HepG2 (cell line): ENCODE measurements around the gene ARFGEF3. TPM values are rescaled to one million over a fixed set of nuclear protein-coding genes. Genes with fewer than 3 reads are reported as not detected.
A peak's percentile ranks its signal among the peaks of the same experiment; 100 is the strongest.

ENCODE experiments used
- FOXO1 ChIP-seq: sonication (generic); formaldehyde crosslinking; IDR thresholded peaks from 2 replicates; pipeline ENCODE4 v1.4.0; 2020; ENCODE audit warnings: missing genetic modification reagents
- JUND ChIP-seq: sonication (generic); formaldehyde crosslinking; IDR thresholded peaks from 2 replicates; pipeline ENCODE4 v1.8.0; 2022; ENCODE audit warnings: mild to moderate bottlenecking, missing genetic modification reagents
- KDM3A ChIP-seq: IDR thresholded peaks from 2 replicates; pipeline ENCODE4 v1.6.1; 2018; ENCODE audit warnings: low read depth, missing compliant biosample characterization
- MIER3 ChIP-seq: IDR thresholded peaks from 2 replicates; pipeline ENCODE4 v1.6.1; 2016; ENCODE audit warnings: missing compliant biosample characterization, borderline replicate concordance
- MZF1 ChIP-seq: sonication (generic); formaldehyde crosslinking; IDR thresholded peaks from 2 replicates; pipeline ENCODE4 v1.8.1; 2023; ENCODE audit warnings: mild to moderate bottlenecking, missing genetic modification reagents, borderline replicate concordance
- NFATC3 ChIP-seq: sonication (generic); formaldehyde crosslinking; IDR thresholded peaks from 2 replicates; pipeline ENCODE4 v1.5.1; 2020; ENCODE audit warnings: mild to moderate bottlenecking, missing genetic modification reagents
- ONECUT2 ChIP-seq: sonication (generic); formaldehyde crosslinking; IDR thresholded peaks from 2 replicates; pipeline ENCODE4 v1.4.0; 2020; ENCODE audit warnings: missing genetic modification reagents
- PAF1 ChIP-seq: IDR thresholded peaks from 2 replicates; pipeline ENCODE4 v1.6.1; 2016; ENCODE audit warnings: missing genetic modification reagents, missing compliant biosample characterization
- PHF5A ChIP-seq: IDR thresholded peaks from one replicate; pipeline ENCODE4 v1.6.1; 2018; ENCODE audit warnings: low read depth, missing genetic modification reagents; ENCODE audit not compliant: unreplicated experiment
- PPARG ChIP-seq: conservative IDR thresholded peaks from 2 replicates; pipeline ENCODE4 v1.6.1; 2016; ENCODE audit warnings: missing biosample characterization, missing genetic modification reagents
- RAD21 ChIP-seq: fragments of 450-650 bp; formaldehyde crosslinking; IDR thresholded peaks from 2 replicates; pipeline ENCODE4 v1.5.0; 2020; ENCODE audit warnings: mild to moderate bottlenecking
- RARG ChIP-seq: sonication (generic); formaldehyde crosslinking; IDR thresholded peaks from 2 replicates; pipeline ENCODE4 v1.4.0; 2020; ENCODE audit warnings: low read depth, mild to moderate bottlenecking, missing genetic modification reagents
- RBAK ChIP-seq: sonication (generic); formaldehyde crosslinking; IDR thresholded peaks from 2 replicates; pipeline ENCODE4 v1.5.1; 2020; ENCODE audit warnings: mild to moderate bottlenecking, missing genetic modification reagents
- SMAD3 ChIP-seq: sonication (generic); formaldehyde crosslinking; IDR thresholded peaks from 2 replicates; pipeline ENCODE4 v1.4.0; 2020; ENCODE audit warnings: missing genetic modification reagents
- SMARCE1 ChIP-seq: fragments of 450-650 bp; IDR thresholded peaks from 2 replicates; pipeline ENCODE4 v1.6.1; 2017; ENCODE audit warnings: borderline replicate concordance
- SNAPC2 ChIP-seq: sonication (generic); formaldehyde crosslinking; IDR thresholded peaks from 2 replicates; pipeline ENCODE4 v1.8.1; 2022; ENCODE audit warnings: mild to moderate bottlenecking, missing genetic modification reagents
- ZBTB38 ChIP-seq: sonication (generic); formaldehyde crosslinking; IDR thresholded peaks from 2 replicates; pipeline ENCODE4 v1.5.1; 2020; ENCODE audit warnings: mild to moderate bottlenecking, missing genetic modification reagents
- ZBTB8A ChIP-seq: sonication (generic); formaldehyde crosslinking; IDR thresholded peaks from 2 replicates; pipeline ENCODE4 v1.4.0; 2020; ENCODE audit warnings: mild to moderate bottlenecking, low read depth, missing genetic modification reagents, borderline replicate concordance
- ZFP90 ChIP-seq: sonication (generic); formaldehyde crosslinking; IDR thresholded peaks from 2 replicates; pipeline ENCODE4 v1.8.0; 2022; ENCODE audit warnings: missing genetic modification reagents, mild to moderate bottlenecking, inconsistent platforms, borderline replicate concordance
- ZFX ChIP-seq: sonication (generic); formaldehyde crosslinking; IDR thresholded peaks from 2 replicates; pipeline ENCODE4 v1.4.0; 2020; ENCODE audit warnings: mild to moderate bottlenecking, low read depth, missing genetic modification reagents, moderate library complexity
- ZNF224 ChIP-seq: sonication (generic); formaldehyde crosslinking; IDR thresholded peaks from 2 replicates; pipeline ENCODE4 v1.5.0; 2020; ENCODE audit warnings: mild to moderate bottlenecking, missing genetic modification reagents
- ZNF274 ChIP-seq: sonication (generic); formaldehyde crosslinking; IDR thresholded peaks from 2 replicates; pipeline ENCODE4 v1.5.1; 2020; ENCODE audit warnings: mild to moderate bottlenecking, missing genetic modification reagents
- ZNF326 ChIP-seq: sonication (generic); formaldehyde crosslinking; IDR thresholded peaks from 2 replicates; pipeline ENCODE4 v1.4.0; 2020; ENCODE audit warnings: missing genetic modification reagents, borderline replicate concordance
- ZNF746 ChIP-seq: sonication (generic); formaldehyde crosslinking; IDR thresholded peaks from 2 replicates; pipeline ENCODE4 v1.8.0; 2022; ENCODE audit warnings: mild to moderate bottlenecking, missing genetic modification reagents
- ZNF761 ChIP-seq: sonication (generic); formaldehyde crosslinking; conservative IDR thresholded peaks from 2 replicates; pipeline ENCODE4 v1.4.0; 2020; ENCODE audit warnings: mild to moderate bottlenecking, missing genetic modification reagents
- ZNF766 ChIP-seq: sonication (generic); formaldehyde crosslinking; IDR thresholded peaks from 2 replicates; pipeline ENCODE4 v1.5.0; 2020; ENCODE audit warnings: missing genetic modification reagents, borderline replicate concordance
- ZNF781 ChIP-seq: sonication (generic); formaldehyde crosslinking; IDR thresholded peaks from 2 replicates; pipeline ENCODE4 v1.5.1; 2020; ENCODE audit warnings: borderline replicate concordance, mild to moderate bottlenecking, missing genetic modification reagents; ENCODE audit errors: not compliant biosample characterization
- ZNF800 ChIP-seq: sonication (generic); formaldehyde crosslinking; IDR thresholded peaks from 2 replicates; pipeline ENCODE4 v1.4.0; 2020; ENCODE audit warnings: missing genetic modification reagents
- ZNF816 ChIP-seq: sonication (generic); formaldehyde crosslinking; IDR thresholded peaks from 2 replicates; pipeline ENCODE4 v1.8.0; 2022; ENCODE audit warnings: missing genetic modification reagents, mild to moderate bottlenecking, borderline replicate concordance
- ZSCAN29 ChIP-seq: sonication (generic); formaldehyde crosslinking; conservative IDR thresholded peaks from 2 replicates; pipeline ENCODE4 v1.4.0; 2020; ENCODE audit warnings: mild to moderate bottlenecking, missing genetic modification reagents
- ZSCAN30 ChIP-seq: sonication (generic); formaldehyde crosslinking; IDR thresholded peaks from 2 replicates; pipeline ENCODE4 v1.5.0; 2020; ENCODE audit warnings: mild to moderate bottlenecking, missing genetic modification reagents
- polyA plus RNA-seq, 8 experiments: library from polyadenylated mRNA; depleted of rRNA in 3 of 8; stranded (reverse) in 7 of 8; unstranded in 1 of 8; fragments of >200 nt; fragmentation: Illumina TruSeq in 4 of 8; extraction: Trizol in 4 of 8; gene quantifications; 2 replicates each; pipeline versions ENCODE4 v1.2.1 to v1.2.3, GENCODE V29; 2011 to 2016; ENCODE audit warnings: low read depth in 4 of 8, missing spikeins in 1 of 8, mixed read lengths in 1 of 8; ENCODE audit not compliant: insufficient read depth in 1 of 8
- total RNA-seq, 5 experiments: library from RNA; depleted of rRNA; stranded (reverse); fragments of >200 nt; fragmentation: Illumina TruSeq; extraction: Trizol; gene quantifications; 2 replicates each; pipeline ENCODE4 v1.2.3, GENCODE V29; 2016; ENCODE audit warnings: low read depth in 1 of 5
- TF ChIP-seq, protein P1 (sequence below): sonication (generic); formaldehyde crosslinking; IDR thresholded peaks from 2 replicates; pipeline ENCODE4 v1.4.0; 2020; ENCODE audit warnings: missing genetic modification reagents

Gene ARFGEF3
- total and polyA plus RNA-seq, 2 of the 13 experiments (the other 11 are each of a cell fraction or from before 2014, with no cell fraction given), result 0.60 to 2.6 TPM

DNA sequence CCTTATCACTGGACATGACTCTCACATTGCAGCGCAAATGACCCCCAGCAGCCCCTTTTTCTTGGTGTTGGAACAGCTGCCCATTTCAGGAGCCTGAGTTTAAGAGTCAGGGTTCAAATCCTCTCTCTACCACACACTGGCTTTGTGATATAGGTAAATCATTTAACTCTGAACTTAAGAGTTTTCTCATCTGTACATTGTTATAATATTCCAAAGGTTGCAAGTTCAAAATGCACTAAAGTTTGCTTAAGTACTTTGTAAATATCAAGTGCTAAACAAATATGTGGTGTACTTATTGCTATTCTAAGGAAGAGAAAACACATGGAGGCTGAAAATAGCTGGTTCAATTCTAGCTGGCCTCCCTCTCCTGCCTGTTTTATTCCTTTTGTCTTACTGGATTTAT lies 95.9 kb downstream of the ARFGEF3 start (continued):
- TF ChIP-seq PPARG (CRISPR knock-in tag) (0 out of 2 replicates have a peak, but pooled peaks have one; percentile 46), JUND (CRISPR knock-in tag) (no peak), ZNF761 (no peak), ZNF326 (CRISPR knock-in tag) (no peak), MIER3 (CRISPR knock-in tag) (0 out of 2 replicates have a peak, but pooled peaks have one; percentile 44), ZBTB8A (CRISPR knock-in tag) (no peak), KDM3A (CRISPR knock-in tag) (no peak), ONECUT2 (CRISPR knock-in tag) (no peak), SMAD3 (CRISPR knock-in tag) (no peak), ZFX (no peak), ZNF781 (CRISPR knock-in tag) (no peak), ZNF274 (CRISPR knock-in tag) (no peak), ZNF816 (CRISPR knock-in tag) (no peak; the same call in 1 of the 2 replicates), NFATC3 (no peak), RAD21 (no peak), ZSCAN29 (CRISPR knock-in tag) (no peak), SMARCE1 (no peak), ZNF224 (no peak), PAF1 (no peak), MZF1 (CRISPR knock-in tag) (no peak), ZNF766 (CRISPR knock-in tag) (no peak), ZSCAN30 (CRISPR knock-in tag) (no peak), RARG (CRISPR knock-in tag) (no peak), ZNF800 (CRISPR knock-in tag) (no peak), ZNF746 (CRISPR knock-in tag) (no peak), FOXO1 (no peak; the same call in 1 of the 2 replicates), PHF5A (CRISPR knock-in tag) (no peak), ZFP90 (CRISPR knock-in tag) (no peak), SNAPC2 (CRISPR knock-in tag) (no peak), ZBTB38 (CRISPR knock-in tag) (no peak), RBAK (CRISPR knock-in tag) (no peak)
- TF ChIP-seq, protein P1, sequence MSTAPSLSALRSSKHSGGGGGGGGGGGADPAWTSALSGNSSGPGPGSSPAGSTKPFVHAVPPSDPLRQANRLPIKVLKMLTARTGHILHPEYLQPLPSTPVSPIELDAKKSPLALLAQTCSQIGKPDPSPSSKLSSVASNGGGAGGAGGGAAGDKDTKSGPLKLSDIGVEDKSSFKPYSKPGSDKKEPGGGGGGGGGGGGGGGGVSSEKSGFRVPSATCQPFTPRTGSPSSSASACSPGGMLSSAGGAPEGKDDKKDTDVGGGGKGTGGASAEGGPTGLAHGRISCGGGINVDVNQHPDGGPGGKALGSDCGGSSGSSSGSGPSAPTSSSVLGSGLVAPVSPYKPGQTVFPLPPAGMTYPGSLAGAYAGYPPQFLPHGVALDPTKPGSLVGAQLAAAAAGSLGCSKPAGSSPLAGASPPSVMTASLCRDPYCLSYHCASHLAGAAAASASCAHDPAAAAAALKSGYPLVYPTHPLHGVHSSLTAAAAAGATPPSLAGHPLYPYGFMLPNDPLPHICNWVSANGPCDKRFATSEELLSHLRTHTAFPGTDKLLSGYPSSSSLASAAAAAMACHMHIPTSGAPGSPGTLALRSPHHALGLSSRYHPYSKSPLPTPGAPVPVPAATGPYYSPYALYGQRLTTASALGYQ (CRISPR knock-in tag), result peak; percentile 65; the same call in 1 of the 2 replicates
